Measurements from ENCODE around the gene NMUR1. TPM values are rescaled to one million over a fixed set of nuclear protein-coding genes. Genes with fewer than 3 reads are reported as not detected.

Gene NMUR1
- total and polyA plus RNA-seq, 2 experiments from 2014 or later = 0.33 to 0.37 TPM

GRCh38 chr2:231521443-231521842 is 8.8 kb downstream of the NMUR1 start:
- H3K9me3 ChIP-seq (ENCODE audit: low read depth) = no peaks in the 10 kb centered on the region
- H3K4me3 ChIP-seq = no peak overlapping the region
- WGBS (ENCODE audit: low lambda C conversion rate, missing lambda C conversion rate) = 89% methylated on average over 3 of the region's 3 CpGs
- H3K27me3 ChIP-seq = no peaks in the 10 kb centered on the region
- H3K36me3 ChIP-seq (replicated peaks; ENCODE audit: insufficient read depth, low read depth) = no peaks in the 10 kb centered on the region
- no peaks in the 10 kb centered on the region for H3K9me2 ChIP-seq (replicated peaks; ENCODE audit: insufficient read depth)
- H2AFZ ChIP-seq = no peak overlapping the region
- H3K27ac ChIP-seq = no peak overlapping the region
- H3K4me1 ChIP-seq (ENCODE audit: insufficient read depth) = no peaks in the 10 kb centered on the region
- no peaks in the 10 kb centered on the region for H4K20me1 ChIP-seq (ENCODE audit: insufficient read depth, poor library complexity, severe bottlenecking)
- H3K4me2 ChIP-seq = no peak overlapping the region
- TF ChIP-seq EZH2phosphoT487 (IDR thresholded peaks at IDR 0.05; ENCODE audit: low read depth, severe bottlenecking, unreplicated experiment) = no peak
- no peak for DNase-seq (ENCODE audit: low spot score)
- H3K79me2 ChIP-seq = no peaks in the 10 kb centered on the region

DNA sequence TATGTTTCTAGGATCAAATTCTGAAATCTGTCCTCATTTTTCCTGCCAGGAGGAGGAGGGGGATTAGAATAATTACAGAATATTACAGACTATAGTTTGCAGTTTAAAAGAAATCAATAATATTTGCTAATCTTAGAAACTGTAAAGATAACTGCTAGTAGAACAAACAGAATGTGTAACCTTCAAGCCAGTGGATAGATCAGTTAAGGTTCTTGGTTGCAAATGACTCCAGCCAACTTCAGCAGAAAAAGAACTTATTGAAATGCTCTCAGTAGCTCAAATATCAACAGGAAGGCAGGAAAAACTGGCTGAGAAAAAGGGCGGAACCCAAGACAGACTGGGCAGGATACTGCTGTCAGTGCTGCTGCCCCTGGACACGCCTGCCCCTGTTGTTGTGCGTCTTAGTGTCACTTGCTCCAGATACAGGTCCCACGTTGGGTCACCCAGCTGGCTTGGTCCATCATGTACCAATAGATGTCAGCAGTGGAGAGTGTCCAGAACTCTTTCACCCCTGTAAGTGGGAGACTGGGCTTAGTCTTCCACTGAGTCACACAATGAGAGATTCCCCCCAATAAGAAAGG is 10.2 kb downstream of the NMUR1 start:
- TF ChIP-seq EZH2phosphoT487 (IDR thresholded peaks at IDR 0.05; ENCODE audit: low read depth, severe bottlenecking, unreplicated experiment) = no peak
- TF ChIP-seq CTCF (IDR thresholded peaks at IDR 0.05; ENCODE audit: poor library complexity) = no peak
- TF ChIP-seq EZH2 (IDR thresholded peaks at IDR 0.05; ENCODE audit: borderline replicate concordance) = no peak
- Histone ChIP-seq H3K9me3 (ENCODE audit: low read depth) (no peaks in the 10 kb centered on the region), H3K79me2 (no peaks in the 10 kb centered on the region), H2AFZ (no peak overlapping the region), H3K4me1 (ENCODE audit: insufficient read depth) (no peaks in the 10 kb centered on the region), H3K4me2 (no peak overlapping the region), H3K4me3 (no peak overlapping the region), H4K20me1 (ENCODE audit: insufficient read depth, poor library complexity, severe bottlenecking) (no peaks in the 10 kb centered on the region), H3K27me3 (no peaks in the 10 kb centered on the region), H3K9me2 (replicated peaks; ENCODE audit: insufficient read depth) (no peaks in the 10 kb centered on the region), H3K27ac (no peak overlapping the region), H3K36me3 (replicated peaks; ENCODE audit: insufficient read depth, low read depth) (no peaks in the 10 kb centered on the region)
- DNase-seq (ENCODE audit: low spot score) = no peak
- WGBS (ENCODE audit: low lambda C conversion rate, missing lambda C conversion rate) = 60% methylated on average over 4 of the region's 4 CpGs

DNA sequence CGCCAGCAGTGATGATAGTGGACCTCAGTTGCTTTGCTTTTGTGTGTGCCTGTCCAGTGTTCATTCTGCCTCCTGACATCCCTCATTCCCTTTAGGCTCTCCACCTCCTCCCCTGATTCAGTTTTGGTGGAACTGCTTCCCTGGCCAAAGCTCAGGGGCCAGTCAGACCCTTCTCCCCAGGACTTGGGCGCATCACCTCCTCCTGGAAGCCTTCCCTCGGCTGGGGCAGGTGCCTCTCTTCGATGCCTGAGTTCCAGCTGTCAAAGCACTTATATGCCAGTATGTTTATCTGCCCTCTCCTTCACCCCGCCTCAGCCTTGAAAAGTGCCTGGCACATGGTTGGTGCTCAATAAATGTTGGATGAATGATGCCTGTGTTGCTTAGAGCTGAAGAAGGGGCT is 11.5 kb downstream of the NMUR1 start:
- no peak overlapping the region for H2AFZ ChIP-seq
- no peaks in the 10 kb centered on the region for H3K9me3 ChIP-seq (ENCODE audit: low read depth)
- no peaks in the 10 kb centered on the region for H4K20me1 ChIP-seq (ENCODE audit: insufficient read depth, poor library complexity, severe bottlenecking)
- no peaks in the 10 kb centered on the region for H3K27me3 ChIP-seq
- no peak for DNase-seq (ENCODE audit: low spot score)
- no peaks in the 10 kb centered on the region for H3K79me2 ChIP-seq
- no peak overlapping the region for H3K4me3 ChIP-seq
- no peaks in the 10 kb centered on the region for H3K36me3 ChIP-seq (replicated peaks; ENCODE audit: insufficient read depth, low read depth)
- H3K9me2 ChIP-seq (replicated peaks; ENCODE audit: insufficient read depth) = no peaks in the 10 kb centered on the region
- TF ChIP-seq CTCF (IDR thresholded peaks at IDR 0.05; ENCODE audit: poor library complexity) (no peak), EZH2phosphoT487 (IDR thresholded peaks at IDR 0.05; ENCODE audit: low read depth, severe bottlenecking, unreplicated experiment) (no peak), EZH2 (IDR thresholded peaks at IDR 0.05; ENCODE audit: borderline replicate concordance) (no peak)
- 92% methylated on average over 5 of the region's 5 CpGs for WGBS (ENCODE audit: low lambda C conversion rate, missing lambda C conversion rate)
- no peak overlapping the region for H3K27ac ChIP-seq
- no peak overlapping the region for H3K4me2 ChIP-seq
- no peaks in the 10 kb centered on the region for H3K4me1 ChIP-seq (ENCODE audit: insufficient read depth)

DNA sequence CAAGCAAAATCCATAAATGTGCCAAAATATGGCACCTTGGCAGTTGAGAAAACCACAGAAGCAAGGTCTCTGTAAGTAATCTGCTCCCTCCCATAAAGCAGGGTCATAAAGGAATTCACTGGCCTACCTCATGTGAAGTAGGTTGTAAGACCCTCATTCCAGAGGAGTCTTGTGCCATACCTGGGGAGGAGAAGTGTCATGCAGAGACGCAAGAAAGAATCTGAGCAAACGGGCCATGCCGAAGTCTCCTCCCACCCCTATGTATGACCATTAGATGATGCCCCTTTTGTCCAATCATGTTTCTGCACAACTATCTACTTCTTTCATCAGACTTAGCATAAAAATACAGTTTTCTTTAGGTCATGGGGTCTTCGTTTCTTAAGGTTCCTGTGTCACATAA is 14.6 kb downstream of the NMUR1 start:
- no peaks in the 10 kb centered on the region for H3K9me2 ChIP-seq (replicated peaks; ENCODE audit: insufficient read depth)
- H3K4me3 ChIP-seq = no peak overlapping the region
- H3K79me2 ChIP-seq = no peaks in the 10 kb centered on the region
- no peaks in the 10 kb centered on the region for H3K4me1 ChIP-seq (ENCODE audit: insufficient read depth)
- no peaks in the 10 kb centered on the region for H3K9me3 ChIP-seq (ENCODE audit: low read depth)
- H3K4me2 ChIP-seq = no peak overlapping the region
- no peak for DNase-seq (ENCODE audit: low spot score)
- H3K27ac ChIP-seq = no peak overlapping the region
- no peaks in the 10 kb centered on the region for H3K36me3 ChIP-seq (replicated peaks; ENCODE audit: insufficient read depth, low read depth)
- H3K27me3 ChIP-seq = no peaks in the 10 kb centered on the region
- H2AFZ ChIP-seq = no peak overlapping the region
- TF ChIP-seq EZH2 (IDR thresholded peaks at IDR 0.05; ENCODE audit: borderline replicate concordance) (no peak), CTCF (IDR thresholded peaks at IDR 0.05; ENCODE audit: poor library complexity) (no peak), EZH2phosphoT487 (IDR thresholded peaks at IDR 0.05; ENCODE audit: low read depth, severe bottlenecking, unreplicated experiment) (no peak)
- 97% methylated on average over 4 of the region's 4 CpGs for WGBS (ENCODE audit: low lambda C conversion rate, missing lambda C conversion rate)
- no peaks in the 10 kb centered on the region for H4K20me1 ChIP-seq (ENCODE audit: insufficient read depth, poor library complexity, severe bottlenecking)
